ENCODE data around the gene PRR20G.

The PRR20G gene

DNA sequence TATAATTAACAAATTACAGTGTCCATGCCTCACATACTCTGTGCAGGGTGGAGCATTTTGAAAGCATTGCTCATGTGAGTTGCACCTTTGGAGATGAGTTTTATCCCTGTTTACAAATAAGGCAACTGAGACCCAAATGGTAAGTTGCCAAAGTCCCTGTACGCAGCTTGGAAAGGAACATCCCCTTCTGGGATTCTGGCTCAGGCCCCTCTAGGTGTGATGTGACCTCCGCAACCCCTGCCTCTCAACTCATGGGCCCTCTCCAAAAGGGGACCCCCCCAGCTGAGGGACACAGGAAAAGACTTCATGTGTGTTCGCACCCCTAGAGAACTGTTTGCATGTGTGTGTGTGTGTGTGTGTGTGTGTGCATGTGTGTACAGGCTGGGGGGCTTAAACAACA, 25.3 kb downstream of the PRR20G start:
- no peak for DNase-seq

- DNase-seq, result no peak
Observed at GRCh38 chr3:127261925-127262324, 25.9 kb downstream of the PRR20G start.

- DNase-seq, result no peak
Observed at GRCh38 chr3:127260826-127261555, 26.9 kb downstream of the PRR20G start.

- no peak for DNase-seq
Observed at GRCh38 chr3:127260416-127260815, 27.4 kb downstream of the PRR20G start.

DNA sequence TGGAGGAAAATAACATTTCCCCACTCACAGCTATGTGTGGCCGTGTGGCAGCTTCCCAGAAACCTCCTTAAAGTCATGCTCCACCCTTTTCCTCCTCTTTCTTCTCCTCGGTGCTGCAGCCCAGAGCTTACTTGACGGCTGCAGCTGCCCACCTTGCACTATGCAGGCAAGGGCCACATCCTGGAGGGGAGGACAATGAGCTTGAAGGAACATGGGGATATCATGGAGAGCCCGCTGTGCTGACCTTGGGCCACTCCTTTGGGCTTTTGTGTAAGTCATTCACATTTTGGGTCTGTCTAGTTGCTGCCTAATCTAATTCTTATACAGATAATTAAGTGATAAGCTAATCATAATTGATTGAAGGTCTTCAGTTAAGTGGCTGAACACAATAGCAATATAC, 28.0 kb downstream of the PRR20G start:
- no peak for DNase-seq

GRCh38 chr3:127258733-127259132, 29.1 kb downstream of the PRR20G start:
- no peak for DNase-seq

DNA sequence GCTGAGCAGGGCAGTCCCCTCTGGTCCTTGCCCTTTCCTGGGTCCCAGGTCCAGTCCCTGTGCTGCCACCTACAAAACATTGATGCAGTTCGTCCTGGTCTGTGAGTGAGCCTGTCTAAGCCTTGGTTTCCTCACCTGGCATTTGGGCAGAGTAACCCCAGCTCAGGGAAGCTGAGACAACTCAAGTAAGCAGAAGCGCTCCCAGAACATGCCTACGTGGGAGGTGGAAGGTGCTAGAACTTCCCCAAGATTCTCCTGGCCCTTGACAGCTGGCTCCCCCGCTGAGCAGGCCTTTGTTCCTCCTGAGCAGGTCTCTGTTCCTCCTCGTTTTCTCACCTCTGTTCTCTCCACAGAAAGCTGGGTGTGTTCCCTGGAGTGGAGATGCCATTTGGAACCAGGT, 30.5 kb downstream of the PRR20G start:
- DNase-seq, result no peak

GRCh38 chr3:127256733-127257271, 31.0 kb downstream of the PRR20G start:
- no peak for DNase-seq

GRCh38 chr3:127256138-127256537, 31.7 kb downstream of the PRR20G start:
- DNase-seq, result no peak

GRCh38 chr3:127255516-127255915, 32.3 kb downstream of the PRR20G start:
- DNase-seq, result no peak

- DNase-seq, result no peak
Observed at GRCh38 chr3:127254730-127255129, 33.1 kb downstream of the PRR20G start.

GRCh38 chr3:127254033-127254644, 33.7 kb downstream of the PRR20G start:
- no peak for DNase-seq

- no peak for DNase-seq
Observed at GRCh38 chr3:127253491-127253890, 34.4 kb downstream of the PRR20G start.

DNA sequence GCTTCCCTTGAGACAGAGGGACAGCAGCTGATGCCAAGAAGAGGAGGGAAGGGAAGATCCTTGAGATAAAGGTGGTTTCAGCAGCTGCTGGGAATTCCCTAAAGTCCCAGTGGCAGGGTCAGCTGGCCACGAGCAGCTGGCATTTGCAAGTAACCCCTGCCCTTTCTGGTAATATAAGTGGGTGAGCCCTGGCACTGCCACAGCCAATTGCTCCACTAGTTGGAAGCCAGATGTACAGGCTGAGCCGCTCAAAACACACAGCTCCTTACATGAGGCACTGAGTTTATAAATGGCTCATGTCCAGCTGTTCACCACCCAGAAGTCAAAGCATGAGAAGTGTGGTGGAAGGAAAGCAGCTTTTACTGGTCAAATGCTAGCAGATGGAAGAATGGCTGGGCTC, 35.4 kb downstream of the PRR20G start:
- no peak for DNase-seq

DNA sequence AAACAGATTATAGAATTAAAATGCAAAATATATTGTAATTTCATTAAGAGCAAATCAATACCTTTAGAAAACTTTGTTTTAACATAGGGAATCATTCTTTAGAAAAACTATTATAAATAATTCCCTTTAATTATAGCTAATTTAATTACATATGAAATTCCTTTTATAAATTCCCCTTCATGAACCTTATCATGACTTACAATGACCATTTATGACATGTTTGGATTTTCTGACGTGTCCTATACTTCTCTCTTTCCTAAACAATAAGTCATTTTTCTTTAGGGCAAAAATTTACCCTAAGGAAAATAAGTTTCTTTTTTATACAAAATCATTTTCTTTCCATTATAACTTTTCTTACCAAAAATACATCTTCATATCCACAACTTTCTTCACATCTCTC, 37.8 kb downstream of the PRR20G start:
- DNase-seq, result no peak

- DNase-seq, result no peak
Observed at GRCh38 chr3:127247292-127247691, 40.6 kb downstream of the PRR20G start.

DNA sequence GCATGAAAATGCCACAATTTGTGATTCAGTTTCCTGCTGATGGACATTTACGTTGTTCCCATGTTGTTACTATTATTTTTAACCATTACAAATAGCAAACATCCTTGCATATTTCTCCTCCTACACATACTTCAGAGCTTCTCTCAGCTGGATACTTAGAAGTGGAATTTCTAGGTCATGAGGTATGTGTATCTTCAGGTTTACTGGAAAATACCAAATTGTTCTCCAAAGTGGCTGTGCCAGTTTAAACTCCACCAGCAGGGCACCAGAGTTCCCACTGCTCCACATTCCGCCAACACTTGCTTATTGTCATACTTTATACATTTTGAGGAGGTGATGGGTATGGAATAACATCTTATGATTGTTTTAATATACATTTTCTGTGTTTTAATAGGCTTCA, 49.2 kb downstream of the PRR20G start:
- DNase-seq, result no peak

- DNase-seq, result no peak
Observed at GRCh38 chr3:127237835-127238234, 50.0 kb downstream of the PRR20G start.

DNA sequence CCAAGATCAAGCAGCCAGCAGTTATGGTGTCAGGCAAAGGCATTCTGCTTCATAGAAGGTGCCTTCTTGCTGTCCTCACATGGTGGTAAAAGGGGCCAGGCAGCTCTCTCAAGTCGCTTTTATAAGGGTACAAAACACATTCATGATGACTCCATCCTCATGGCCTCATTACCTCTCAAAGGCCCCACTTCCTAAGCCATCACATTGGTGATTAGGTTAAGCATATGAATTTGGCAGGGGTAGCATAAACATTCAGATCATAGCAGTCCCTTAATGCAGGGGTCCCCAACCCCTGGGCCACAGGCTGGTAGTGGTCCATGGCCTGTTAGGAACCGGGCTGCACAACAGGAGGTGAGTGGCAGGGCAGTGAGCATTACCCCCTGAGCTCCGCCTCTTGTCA, 52.1 kb downstream of the PRR20G start:
- DNase-seq, result no peak

DNA sequence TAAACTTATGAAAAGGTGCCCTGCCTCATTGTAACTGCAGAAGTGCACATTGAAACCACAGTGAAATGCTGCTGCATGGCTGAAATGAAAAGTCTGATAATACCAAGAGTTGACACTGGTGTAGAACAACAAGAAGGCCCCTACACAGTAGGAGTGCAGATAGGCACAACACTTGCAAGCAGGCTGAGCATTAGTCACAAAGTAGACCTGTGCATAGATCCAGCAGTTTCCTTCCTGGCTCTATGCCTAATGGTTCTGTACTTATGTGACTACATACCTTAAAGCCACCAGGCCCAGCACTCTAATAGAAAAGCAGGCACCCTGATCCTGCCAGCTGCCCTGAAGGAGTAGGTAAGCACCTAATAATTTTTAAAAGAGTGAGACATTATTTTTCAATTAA, 53.1 kb downstream of the PRR20G start:
- DNase-seq, result no peak
